Caki2 (cell line): ENCODE measurements around the gene HTR4. TPM values are rescaled to one million over a fixed set of nuclear protein-coding genes. Genes with fewer than 3 reads are reported as not detected.

ENCODE experiments used
- total RNA-seq: library from RNA; depleted of rRNA; stranded (reverse); fragments of >200 nt; shearing (Covaris generic); gene quantifications from 2 replicates; pipeline ENCODE4 v1.2.3, GENCODE V29; 2014; ENCODE audit warnings: low replicate concordance; rRNA removed

Gene HTR4
- total RNA-seq, 1 experiment from 2014 or later, result not detected

Other genes with a start within 250 kb of the HTR4 start
- 0.20 and 0.26 TPM in 2 replicates for gene ADRB2, start 172.1 kb upstream of the HTR4 start, total RNA-seq